Ovary (tissue), 3 donors: ENCODE data around the gene PHOX2A.

Experiments used
- CTCF ChIP-seq, 3 donors: fragments of 450-650 bp in 2 of 3; fragments of 200-600 bp in 1 of 3; IDR thresholded peaks; one replicate each; pipeline versions ENCODE4 v1.5.1 to v1.8.0; 2016 to 2022; ENCODE audit warnings: antibody characterized with exemption in 3 of 3, mild to moderate bottlenecking in 1 of 3
- EP300 ChIP-seq: sonication (generic); formaldehyde crosslinking; IDR thresholded peaks from one replicate; pipeline ENCODE4 v1.6.1; 2017; ENCODE audit warnings: antibody characterized with exemption
- POLR2A ChIP-seq: fragments of 450-650 bp; IDR thresholded peaks from one replicate; pipeline ENCODE4 v1.6.1; 2017; ENCODE audit warnings: antibody characterized with exemption, mild to moderate bottlenecking, moderate library complexity
- donor health status: DM: no; HTN: no; CAD: no.

GRCh38 chr11:72225411-72225951 is 18.5 kb downstream of the PHOX2A start:
- no peak for TF ChIP-seq EP300
- no peak for TF ChIP-seq CTCF (IDR thresholded peaks at IDR 0.05)
- TF ChIP-seq POLR2A: no peak
